Activated CD4-positive, alpha-beta memory T cell treated with anti-CD3 and anti-CD28 coated beads, Interleukin-2, amount 10 ng/mL, durations not matched to agents 7 days and 5 days (primary cell): ENCODE measurements around the gene MEIS1. TPM values are rescaled to one million over a fixed set of nuclear protein-coding genes. Genes with fewer than 3 reads are reported as not detected.
"Not testable (repeated sequence)": the region's sequence is repeated elsewhere in the genome, so short reads cannot be mapped to it uniquely, and the experiment has no call there.

ENCODE experiments used
- CTCF ChIA-PET: fragments of 350-600 bp; sonication (Branson Sonifier 250); formaldehyde crosslinking; loops from one replicate; lab custom pipeline; 2021; ENCODE audit warnings: antibody characterized with exemption, inconsistent platforms; lab: Charles Lee
- POLR2A ChIA-PET: fragments of 350-600 bp; sonication (Branson Sonifier 250); formaldehyde crosslinking; loops from one replicate; lab custom pipeline; 2021; ENCODE audit warnings: antibody characterized with exemption; lab: Charles Lee
- DNase-seq: peaks from one replicate; pipeline ENCODE4 v3.0.0-alpha.2; 2020
- H3K27ac Mint-ChIP-seq: one replicate; pipeline ENCODE4 v1.8.0; 2021; ENCODE audit warnings: mild to moderate bottlenecking, mixed read lengths
- H3K27me3 Mint-ChIP-seq: one replicate; pipeline ENCODE4 v1.8.0; 2021; ENCODE audit warnings: mixed read lengths
- H3K36me3 Mint-ChIP-seq: one replicate; pipeline ENCODE4 v1.8.0; 2021; ENCODE audit warnings: low read depth, mixed read lengths
- H3K4me1 Mint-ChIP-seq: one replicate; pipeline ENCODE4 v1.8.0; 2021; ENCODE audit warnings: mixed read lengths
- H3K4me3 Mint-ChIP-seq: one replicate; pipeline ENCODE4 v1.8.0; 2021; ENCODE audit warnings: mild to moderate bottlenecking, mixed read lengths
- H3K9me3 Mint-ChIP-seq: one replicate; pipeline ENCODE4 v1.8.0; 2021; ENCODE audit warnings: mixed read lengths
- total RNA-seq, 2 experiments: library from RNA; stranded (reverse); gene quantifications; one replicate each; pipeline ENCODE4 v1.2.3, GENCODE V29; 2021

The MEIS1 gene
- not detected for total RNA-seq

DNA sequence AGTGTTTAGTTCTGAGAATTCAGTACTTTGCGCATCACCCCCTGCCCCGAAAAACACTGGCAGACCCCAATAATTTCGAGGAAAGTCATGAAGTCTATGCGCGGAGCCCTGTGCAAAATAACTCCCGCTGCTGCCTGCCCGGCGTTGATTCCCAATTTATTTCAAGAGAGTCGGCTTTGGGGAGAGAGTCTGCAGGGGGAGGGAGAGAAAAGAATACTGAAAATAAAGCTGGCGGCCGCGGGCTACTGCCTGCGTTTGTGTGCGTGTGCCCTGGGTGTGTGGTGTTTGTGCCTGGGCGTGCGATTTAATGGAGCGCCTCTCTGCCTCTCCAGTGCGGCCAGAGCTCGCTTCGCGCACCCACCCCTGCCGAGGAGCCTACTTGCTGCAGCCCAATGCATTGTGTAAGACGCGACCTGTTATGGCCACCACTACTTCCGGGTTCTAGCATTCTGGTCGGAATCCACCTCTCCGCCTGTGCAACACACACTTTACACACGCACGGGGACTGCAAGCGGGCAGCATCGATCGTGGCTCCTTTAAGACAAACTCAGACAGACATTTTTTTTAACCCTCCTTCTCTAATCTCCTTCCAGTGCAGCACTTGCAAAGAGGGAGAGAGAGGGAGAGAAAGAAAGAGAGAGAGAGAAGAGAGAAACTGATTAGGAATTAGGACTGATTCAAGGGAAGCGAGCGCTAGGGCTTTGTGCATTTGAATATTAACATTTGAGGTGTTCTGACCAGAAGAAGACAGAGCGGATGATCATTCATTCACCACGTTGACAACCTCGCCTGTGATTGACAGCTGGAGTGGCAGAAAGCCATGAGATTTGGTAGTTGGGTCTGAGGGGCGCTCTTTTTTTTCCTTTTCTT is at the start of gene MEIS1:
Gene MEIS1, plus strand, starts transcription at position 447 of the 870 bp plus-strand sequence. CDS start 732 bp downstream, outside the sequence.
- H3K4me1 Mint-ChIP-seq: peaks cover 27% of the 10 kb centered on the region
- ChIA-PET CTCF (no interaction called here), POLR2A (no interaction called here)
- H3K27me3 Mint-ChIP-seq: peaks cover 88% of the 10 kb centered on the region
- H3K9me3 Mint-ChIP-seq: no peaks in the 10 kb centered on the region
- DNase-seq: peak; percentile 50
- H3K36me3 Mint-ChIP-seq: no peaks in the 10 kb centered on the region
- H3K4me3 Mint-ChIP-seq: peak within 1 kb of the TSS; percentile 65
- no peak within 1 kb of the TSS for H3K27ac Mint-ChIP-seq

DNA sequence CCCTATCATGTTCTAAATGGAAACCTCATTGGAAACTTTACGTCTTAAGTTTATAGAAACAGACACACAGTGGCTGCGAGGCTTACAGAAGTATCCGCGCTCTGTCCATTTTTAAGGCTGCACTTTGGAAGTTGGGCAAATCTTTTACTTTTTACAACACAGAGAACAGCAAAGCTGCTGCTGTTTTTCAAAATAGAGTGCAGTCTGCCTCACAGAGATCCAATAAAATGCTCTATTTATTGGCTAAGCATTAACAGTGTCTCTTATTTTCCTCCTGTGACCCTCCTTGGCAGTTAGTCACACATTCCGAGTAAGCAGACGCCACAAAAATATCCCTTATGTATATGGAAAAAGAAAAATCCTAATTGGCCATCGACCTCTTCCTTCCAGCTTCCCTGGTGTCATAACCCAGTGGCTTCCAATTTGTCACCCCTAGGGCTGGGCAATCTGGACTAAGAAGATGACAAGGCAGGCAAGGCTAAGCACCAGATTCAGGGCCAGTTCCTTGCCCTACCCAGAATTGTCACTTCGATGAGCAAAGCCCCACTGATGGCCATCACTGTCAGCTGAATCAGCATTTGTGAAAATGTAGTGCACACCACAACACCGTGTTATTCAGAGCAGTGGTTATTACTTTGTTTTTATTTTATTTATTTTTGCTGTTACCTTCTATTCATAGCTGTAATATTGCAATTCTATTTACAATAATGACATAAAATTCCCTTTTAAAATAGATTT is 47.7 kb upstream of the MEIS1 start:
- Mint-ChIP-seq H3K36me3 (no peaks in the 10 kb centered on the region), H3K27ac (no peak overlapping the region), H3K4me1 (no peaks in the 10 kb centered on the region), H3K4me3 (no peak overlapping the region), H3K27me3 (no peaks in the 10 kb centered on the region), H3K9me3 (no peaks in the 10 kb centered on the region)
- DNase-seq: no peak
- POLR2A ChIA-PET: no interaction called here
- CTCF ChIA-PET: no interaction called here

DNA sequence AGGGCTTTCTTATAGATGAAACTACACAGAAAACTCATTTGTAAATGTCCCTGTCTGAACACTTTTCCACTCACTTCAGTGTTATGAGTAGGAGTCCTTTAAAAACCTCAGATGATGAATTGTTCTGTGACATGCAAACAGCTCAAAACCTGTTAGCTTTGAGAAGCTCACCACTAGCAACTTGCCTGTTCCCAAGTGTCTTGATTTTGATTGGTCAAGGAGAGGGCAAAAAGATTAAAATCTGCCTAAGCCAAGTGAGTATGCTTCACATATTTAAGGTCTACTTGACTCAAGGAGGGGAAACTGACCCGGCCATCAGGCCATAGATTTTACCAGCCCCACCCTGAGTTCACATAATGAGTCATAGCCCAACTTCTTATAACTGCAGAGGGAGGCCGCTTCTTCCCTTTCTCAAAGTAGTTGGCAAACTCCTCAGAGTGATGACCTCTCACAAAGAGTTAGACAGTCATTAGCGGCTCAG is 45.2 kb upstream of the MEIS1 start:
- POLR2A ChIA-PET: no interaction called here
- Mint-ChIP-seq H3K4me3 (no peak overlapping the region), H3K4me1 (no peaks in the 10 kb centered on the region), H3K36me3 (no peaks in the 10 kb centered on the region), H3K27me3 (no peaks in the 10 kb centered on the region), H3K9me3 (no peaks in the 10 kb centered on the region), H3K27ac (no peak overlapping the region)
- CTCF ChIA-PET: no interaction called here
- DNase-seq: no peak

GRCh38 chr2:66390152-66390551 is 44.8 kb upstream of the MEIS1 start:
- Mint-ChIP-seq H3K4me1 (no peaks in the 10 kb centered on the region), H3K9me3 (no peaks in the 10 kb centered on the region), H3K36me3 (no peaks in the 10 kb centered on the region), H3K27ac (no peak overlapping the region), H3K27me3 (no peaks in the 10 kb centered on the region), H3K4me3 (no peak overlapping the region)
- no peak for DNase-seq
- ChIA-PET POLR2A (no interaction called here), CTCF (no interaction called here)

DNA sequence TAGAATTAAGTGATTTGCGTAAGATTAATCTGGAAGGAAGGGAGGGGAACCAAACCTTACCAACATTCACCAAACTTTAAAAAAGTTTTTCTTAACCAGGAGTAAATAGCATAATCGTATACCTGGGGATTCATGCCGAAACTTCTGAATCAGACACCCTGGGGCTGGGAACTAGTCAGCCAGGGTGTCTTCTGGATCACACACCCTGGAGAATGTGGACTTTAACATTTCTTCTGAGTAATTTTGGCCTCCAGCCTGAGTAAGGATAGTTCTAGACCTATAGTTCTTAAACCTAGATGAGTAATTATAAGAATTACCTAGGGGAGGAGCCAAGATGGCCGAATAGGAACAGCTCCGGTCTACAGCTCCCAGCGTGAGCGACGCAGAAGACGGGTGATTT is 44.1 kb upstream of the MEIS1 start:
- H3K9me3 Mint-ChIP-seq: no peaks in the 10 kb centered on the region

DNA sequence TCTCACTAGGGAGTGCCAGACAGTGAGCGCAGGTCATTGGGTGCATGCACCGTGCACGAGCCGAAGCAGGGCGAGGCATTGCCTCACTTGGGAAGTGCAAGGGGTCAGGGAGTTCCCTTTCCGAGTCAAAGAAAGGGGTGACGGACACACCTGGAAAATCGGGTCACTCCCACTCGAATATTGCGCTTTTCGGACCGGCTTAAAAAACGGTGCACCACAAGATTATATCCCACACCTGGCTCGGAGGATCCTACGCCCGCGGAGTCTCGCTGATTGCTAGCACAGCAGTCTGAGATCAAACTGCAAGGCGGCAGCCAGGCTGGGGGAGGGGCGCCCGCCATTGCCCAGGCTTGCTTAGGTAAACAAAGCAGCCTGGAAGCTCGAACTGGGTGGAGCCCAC is 43.7 kb upstream of the MEIS1 start:
- H3K27ac Mint-ChIP-seq, DNase-seq, H3K9me3 Mint-ChIP-seq, POLR2A ChIA-PET, CTCF ChIA-PET, H3K36me3 Mint-ChIP-seq, H3K4me3 Mint-ChIP-seq, H3K27me3 Mint-ChIP-seq, H3K4me1 Mint-ChIP-seq: not testable (repeated sequence)

More for the DNA sequence above, 44.1 kb upstream of the MEIS1 start:
- Mint-ChIP-seq H3K36me3 (no peaks in the 10 kb centered on the region), H3K4me3 (no peak overlapping the region), H3K4me1 (no peaks in the 10 kb centered on the region), H3K27ac (no peak overlapping the region), H3K27me3 (no peaks in the 10 kb centered on the region)
- ChIA-PET CTCF (no interaction called here), POLR2A (no interaction called here)
- DNase-seq: no peak

GRCh38 chr2:66405473-66405872 is 29.5 kb upstream of the MEIS1 start:
- no peaks in the 10 kb centered on the region for H3K27me3 Mint-ChIP-seq
- no peak for DNase-seq
- ChIA-PET CTCF (no interaction called here), POLR2A (no interaction called here)
- no peaks in the 10 kb centered on the region for H3K9me3 Mint-ChIP-seq
- no peaks in the 10 kb centered on the region for H3K4me1 Mint-ChIP-seq
- H3K4me3 Mint-ChIP-seq: no peak overlapping the region
- H3K36me3 Mint-ChIP-seq: no peaks in the 10 kb centered on the region
- H3K27ac Mint-ChIP-seq: no peak overlapping the region

GRCh38 chr2:66408905-66409304 is 26.0 kb upstream of the MEIS1 start:
- no peaks in the 10 kb centered on the region for H3K9me3 Mint-ChIP-seq
- no peak overlapping the region for H3K4me3 Mint-ChIP-seq
- DNase-seq: no peak
- H3K4me1 Mint-ChIP-seq: no peaks in the 10 kb centered on the region
- ChIA-PET CTCF (no interaction called here), POLR2A (no interaction called here)
- H3K27me3 Mint-ChIP-seq: no peaks in the 10 kb centered on the region
- no peaks in the 10 kb centered on the region for H3K36me3 Mint-ChIP-seq
- no peak overlapping the region for H3K27ac Mint-ChIP-seq

DNA sequence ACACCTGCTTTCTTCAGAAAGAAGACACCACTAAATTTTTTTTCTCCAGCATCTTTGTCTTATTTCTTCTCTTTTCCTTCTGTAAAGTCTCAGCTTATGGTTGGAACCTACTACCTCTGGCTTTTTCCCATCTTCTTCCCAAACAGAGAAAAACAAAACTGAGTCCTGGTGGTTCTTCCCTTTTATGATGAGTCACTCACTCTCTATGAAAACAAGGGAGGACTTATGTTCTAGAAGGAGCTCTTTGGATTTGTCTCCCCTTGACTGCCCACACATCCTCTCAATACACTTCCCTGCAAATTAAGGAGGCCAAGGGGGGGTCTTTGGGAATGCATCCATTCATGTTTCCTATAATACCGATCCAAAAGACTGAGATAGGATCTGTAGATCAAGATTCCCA is 22.1 kb upstream of the MEIS1 start:
- Mint-ChIP-seq H3K36me3 (no peaks in the 10 kb centered on the region), H3K27me3 (no peaks in the 10 kb centered on the region), H3K27ac (no peak overlapping the region), H3K4me3 (no peak overlapping the region), H3K9me3 (no peaks in the 10 kb centered on the region), H3K4me1 (no peaks in the 10 kb centered on the region)
- DNase-seq: no peak
- ChIA-PET POLR2A (no interaction called here), CTCF (no interaction called here)

GRCh38 chr2:66414896-66415295 is 20.0 kb upstream of the MEIS1 start:
- H3K4me1 Mint-ChIP-seq: no peaks in the 10 kb centered on the region
- no peaks in the 10 kb centered on the region for H3K9me3 Mint-ChIP-seq
- no peak overlapping the region for H3K27ac Mint-ChIP-seq
- H3K27me3 Mint-ChIP-seq: no peaks in the 10 kb centered on the region
- POLR2A ChIA-PET: no interaction called here
- H3K36me3 Mint-ChIP-seq: no peaks in the 10 kb centered on the region
- no peak overlapping the region for H3K4me3 Mint-ChIP-seq
- CTCF ChIA-PET: no interaction called here
- no peak for DNase-seq

DNA sequence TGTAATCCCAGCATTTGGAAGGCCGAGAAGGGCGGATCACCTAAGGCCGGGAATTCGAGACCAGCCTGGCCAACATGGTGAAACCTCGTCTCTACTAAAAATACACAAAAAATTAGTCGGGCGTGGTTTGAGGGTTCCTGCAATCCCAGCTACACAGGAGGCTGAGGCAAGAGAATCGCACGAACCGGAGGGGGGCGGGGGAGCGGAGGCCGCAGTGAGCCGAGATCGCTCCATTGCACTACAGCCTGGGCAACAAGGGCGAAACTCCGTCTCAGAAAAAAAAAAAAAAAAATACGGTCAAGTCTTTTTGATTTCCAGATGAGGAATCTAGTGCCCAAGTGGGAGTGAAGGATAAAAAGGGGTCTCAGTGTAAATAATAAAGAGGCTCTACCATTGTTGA is 16.5 kb upstream of the MEIS1 start:
- Mint-ChIP-seq H3K9me3 (no peaks in the 10 kb centered on the region), H3K36me3 (no peaks in the 10 kb centered on the region), H3K27me3 (no peaks in the 10 kb centered on the region), H3K27ac (no peak overlapping the region), H3K4me3 (no peak overlapping the region), H3K4me1 (no peaks in the 10 kb centered on the region)
- DNase-seq: no peak
- POLR2A ChIA-PET: no interaction called here
- CTCF ChIA-PET: no interaction called here

DNA sequence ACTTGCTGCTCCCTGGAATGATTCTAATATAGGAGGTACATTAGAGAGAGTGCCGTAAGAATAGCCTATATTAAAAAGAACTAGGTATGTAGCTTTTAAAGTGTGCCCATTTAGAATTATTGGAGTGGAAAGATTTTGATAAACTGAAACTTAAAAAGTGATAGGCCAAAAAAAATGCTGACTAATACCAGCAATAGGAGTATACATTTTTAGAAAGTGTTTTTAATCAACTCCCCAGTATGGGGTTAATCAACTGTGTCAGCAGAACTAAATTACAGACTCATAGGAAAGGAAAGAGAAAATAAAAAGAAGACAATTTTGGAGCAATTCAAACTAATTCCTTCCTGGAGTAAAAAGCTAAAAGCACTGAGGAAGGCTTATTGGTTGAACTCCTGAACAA is 13.3 kb upstream of the MEIS1 start:
- CTCF ChIA-PET: no interaction called here
- H3K27ac Mint-ChIP-seq: no peak overlapping the region

GRCh38 chr2:66423391-66424124 is 11.4 kb upstream of the MEIS1 start:
- Mint-ChIP-seq H3K4me3 (no peak overlapping the region), H3K9me3 (no peaks in the 10 kb centered on the region), H3K27me3 (peaks cover 19% of the 10 kb centered on the region), H3K4me1 (no peaks in the 10 kb centered on the region), H3K27ac (no peak overlapping the region), H3K36me3 (no peaks in the 10 kb centered on the region)
- POLR2A ChIA-PET: no interaction called here
- no peak for DNase-seq
- CTCF ChIA-PET: no interaction called here

More for the DNA sequence above, 13.3 kb upstream of the MEIS1 start:
- no peak for DNase-seq
- Mint-ChIP-seq H3K4me3 (no peak overlapping the region), H3K4me1 (no peaks in the 10 kb centered on the region), H3K9me3 (no peaks in the 10 kb centered on the region), H3K36me3 (no peaks in the 10 kb centered on the region), H3K27me3 (peaks cover 14% of the 10 kb centered on the region)
- POLR2A ChIA-PET: no interaction called here
